ENCODE measurements around the gene FGB. TPM values are rescaled to one million over a fixed set of nuclear protein-coding genes. Genes with fewer than 3 reads are reported as not detected.

Gene FGB
- total RNA-seq, 4 donors from 2014 or later = not detected

DNA sequence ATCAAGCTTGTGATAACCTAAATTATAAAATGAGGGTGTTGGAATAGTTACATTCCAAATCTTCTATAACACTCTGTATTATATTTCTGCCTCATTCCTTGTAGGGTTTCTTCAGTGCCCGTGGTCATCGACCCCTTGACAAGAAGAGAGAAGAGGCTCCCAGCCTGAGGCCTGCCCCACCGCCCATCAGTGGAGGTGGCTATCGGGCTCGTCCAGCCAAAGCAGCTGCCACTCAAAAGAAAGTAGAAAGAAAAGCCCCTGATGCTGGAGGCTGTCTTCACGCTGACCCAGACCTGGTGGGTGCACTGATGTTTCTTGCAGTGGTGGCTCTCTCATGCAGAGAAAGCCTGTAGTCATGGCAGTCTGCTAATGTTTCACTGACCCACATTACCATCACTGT is 2.9 kb downstream of the FGB start:
- Histone ChIP-seq H3K36me3 (no peaks in the 10 kb centered on the region), H3K4me1 (no peaks in the 10 kb centered on the region), H3K27ac (no peak overlapping the region), H3K9me3 (no peaks in the 10 kb centered on the region), H3K4me3 (no peak overlapping the region), H3K27me3 (no peaks in the 10 kb centered on the region)
- DNase-seq = no peak
- TF ChIP-seq, protein P1, sequence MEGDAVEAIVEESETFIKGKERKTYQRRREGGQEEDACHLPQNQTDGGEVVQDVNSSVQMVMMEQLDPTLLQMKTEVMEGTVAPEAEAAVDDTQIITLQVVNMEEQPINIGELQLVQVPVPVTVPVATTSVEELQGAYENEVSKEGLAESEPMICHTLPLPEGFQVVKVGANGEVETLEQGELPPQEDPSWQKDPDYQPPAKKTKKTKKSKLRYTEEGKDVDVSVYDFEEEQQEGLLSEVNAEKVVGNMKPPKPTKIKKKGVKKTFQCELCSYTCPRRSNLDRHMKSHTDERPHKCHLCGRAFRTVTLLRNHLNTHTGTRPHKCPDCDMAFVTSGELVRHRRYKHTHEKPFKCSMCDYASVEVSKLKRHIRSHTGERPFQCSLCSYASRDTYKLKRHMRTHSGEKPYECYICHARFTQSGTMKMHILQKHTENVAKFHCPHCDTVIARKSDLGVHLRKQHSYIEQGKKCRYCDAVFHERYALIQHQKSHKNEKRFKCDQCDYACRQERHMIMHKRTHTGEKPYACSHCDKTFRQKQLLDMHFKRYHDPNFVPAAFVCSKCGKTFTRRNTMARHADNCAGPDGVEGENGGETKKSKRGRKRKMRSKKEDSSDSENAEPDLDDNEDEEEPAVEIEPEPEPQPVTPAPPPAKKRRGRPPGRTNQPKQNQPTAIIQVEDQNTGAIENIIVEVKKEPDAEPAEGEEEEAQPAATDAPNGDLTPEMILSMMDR (IDR thresholded peaks at IDR 0.05) = no peak
- no peak for TF ChIP-seq POLR2A (IDR thresholded peaks at IDR 0.05)

- DNase-seq = no peak
- TF ChIP-seq, protein P1 (IDR thresholded peaks at IDR 0.05) = no peak
- no peak for TF ChIP-seq POLR2A (IDR thresholded peaks at IDR 0.05)
- Histone ChIP-seq H3K36me3 (no peaks in the 10 kb centered on the region), H3K4me3 (no peak overlapping the region), H3K27me3 (no peaks in the 10 kb centered on the region), H3K9me3 (no peaks in the 10 kb centered on the region), H3K4me1 (no peaks in the 10 kb centered on the region), H3K27ac (no peak overlapping the region)
Observed at GRCh38 chr4:154566639-154567204, 3.9 kb downstream of the FGB start.

GRCh38 chr4:154569028-154569427 is 6.2 kb downstream of the FGB start:
- no peak overlapping the region for H3K27ac ChIP-seq
- no peak for TF ChIP-seq POLR2A (IDR thresholded peaks at IDR 0.05)
- TF ChIP-seq, protein P1 (IDR thresholded peaks at IDR 0.05) = no peak
- H3K4me1 ChIP-seq = no peaks in the 10 kb centered on the region
- H3K4me3 ChIP-seq = no peak overlapping the region
- no peaks in the 10 kb centered on the region for H3K36me3 ChIP-seq
- DNase-seq = no peak
- no peaks in the 10 kb centered on the region for H3K27me3 ChIP-seq
- H3K9me3 ChIP-seq = no peaks in the 10 kb centered on the region

GRCh38 chr4:154569584-154569983 is 6.8 kb downstream of the FGB start:
- H3K4me1 ChIP-seq = no peaks in the 10 kb centered on the region
- H3K4me3 ChIP-seq = no peak overlapping the region

DNA sequence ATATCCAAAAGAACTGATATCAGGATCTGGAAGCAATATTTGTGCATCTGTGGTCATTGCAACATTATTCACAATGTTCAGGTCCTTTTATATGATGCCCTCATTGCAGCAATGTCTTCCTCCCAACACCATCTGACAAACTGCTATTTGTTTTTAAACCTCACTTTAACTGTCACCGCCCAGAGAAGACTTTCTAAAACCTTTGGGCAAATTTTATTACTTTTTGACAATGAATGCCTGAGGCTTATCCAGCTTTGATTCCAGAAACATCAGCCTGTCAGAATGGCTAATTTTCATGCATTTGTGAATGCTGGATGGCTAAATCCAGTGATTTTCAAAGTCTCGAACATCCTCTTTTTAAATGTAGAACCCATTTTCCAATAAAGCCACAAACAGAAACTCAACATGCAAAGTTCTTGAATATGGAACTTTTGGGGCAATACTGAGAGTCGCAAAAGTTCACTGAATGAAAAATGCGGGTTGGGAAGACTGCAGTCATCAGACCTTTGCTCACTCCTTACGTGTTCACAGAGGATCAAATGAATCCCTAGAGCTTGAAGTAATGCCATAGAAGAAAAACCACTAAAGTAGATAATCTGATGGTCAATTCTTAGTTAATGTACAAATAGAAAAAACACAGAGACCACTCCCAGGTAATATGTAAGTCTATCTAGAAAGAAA is 10.5 kb downstream of the FGB start:
- Histone ChIP-seq H3K27ac (no peak overlapping the region), H3K36me3 (no peaks in the 10 kb centered on the region), H3K4me3 (no peak overlapping the region), H3K4me1 (no peaks in the 10 kb centered on the region), H3K9me3 (no peaks in the 10 kb centered on the region), H3K27me3 (no peaks in the 10 kb centered on the region)
- TF ChIP-seq, protein P1 (IDR thresholded peaks at IDR 0.05) = no peak
- no peak for TF ChIP-seq POLR2A (IDR thresholded peaks at IDR 0.05)
- DNase-seq = no peak

More at GRCh38 chr4:154569584-154569983, 6.8 kb downstream of the FGB start:
- Histone ChIP-seq H3K36me3 (no peaks in the 10 kb centered on the region), H3K9me3 (no peaks in the 10 kb centered on the region), H3K27ac (no peak overlapping the region), H3K27me3 (no peaks in the 10 kb centered on the region)
- TF ChIP-seq, protein P1 (IDR thresholded peaks at IDR 0.05) = no peak
- DNase-seq = no peak

Data from Peyer's patch (tissue), 4 donors.